GM18868 (cell line): Measurements from ENCODE around the gene STAT3.
A peak's percentile ranks its signal among the peaks of the same experiment; 100 is the strongest.
"Not testable (repeated sequence)": the region's sequence is repeated elsewhere in the genome, so short reads cannot be mapped to it uniquely, and the experiment has no call there.

ENCODE experiments used
- ATAC-seq: cut with Tn5 transposase; IDR thresholded peaks from one replicate; pipeline ENCODE4 v1.9.1; 2021; ENCODE audit warnings: mild to moderate bottlenecking, moderate library complexity; ENCODE audit not compliant: unreplicated experiment

The STAT3 gene

DNA sequence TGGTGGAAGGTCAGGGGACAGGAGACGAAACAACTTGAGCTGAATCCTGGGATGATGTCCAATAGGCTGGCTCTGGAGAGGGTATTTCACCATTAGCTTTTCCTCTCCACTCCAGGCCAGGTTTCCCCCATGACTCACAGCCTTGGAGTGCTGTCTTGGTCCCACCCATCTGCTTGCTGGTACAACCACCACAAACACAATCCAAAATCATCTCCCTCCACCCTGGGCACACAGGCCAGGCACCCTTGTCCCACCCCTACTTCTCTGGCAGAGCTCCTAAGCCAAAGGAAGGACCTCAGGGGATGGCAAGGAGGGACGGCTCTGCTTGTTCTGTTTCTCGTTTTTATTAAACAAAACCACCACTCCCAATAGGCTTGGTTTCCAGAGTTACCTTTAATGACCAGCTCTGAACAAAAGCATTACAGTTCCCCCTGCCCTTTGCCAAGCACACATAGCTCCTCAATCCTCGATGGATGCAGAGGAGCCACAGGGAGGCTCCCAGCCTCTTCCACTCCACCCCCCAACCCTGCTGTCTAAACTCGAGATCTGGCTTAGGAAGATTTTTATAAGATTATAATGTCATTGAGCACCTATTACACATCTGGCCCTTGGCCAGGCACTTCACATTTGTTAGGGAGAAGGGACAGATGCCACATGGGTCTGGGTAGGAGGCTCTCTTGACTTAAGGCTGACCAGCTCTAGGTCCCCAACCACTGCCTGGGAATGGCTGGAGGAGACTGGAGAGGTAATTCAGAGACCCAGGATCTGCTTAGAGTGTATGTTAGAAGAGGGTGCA lies 21.5 kb upstream of the STAT3 start:
- ATAC-seq, result no peak

- no peak for ATAC-seq
Measured at GRCh38 chr17:42408061-42408460, 19.8 kb upstream of the STAT3 start.

DNA sequence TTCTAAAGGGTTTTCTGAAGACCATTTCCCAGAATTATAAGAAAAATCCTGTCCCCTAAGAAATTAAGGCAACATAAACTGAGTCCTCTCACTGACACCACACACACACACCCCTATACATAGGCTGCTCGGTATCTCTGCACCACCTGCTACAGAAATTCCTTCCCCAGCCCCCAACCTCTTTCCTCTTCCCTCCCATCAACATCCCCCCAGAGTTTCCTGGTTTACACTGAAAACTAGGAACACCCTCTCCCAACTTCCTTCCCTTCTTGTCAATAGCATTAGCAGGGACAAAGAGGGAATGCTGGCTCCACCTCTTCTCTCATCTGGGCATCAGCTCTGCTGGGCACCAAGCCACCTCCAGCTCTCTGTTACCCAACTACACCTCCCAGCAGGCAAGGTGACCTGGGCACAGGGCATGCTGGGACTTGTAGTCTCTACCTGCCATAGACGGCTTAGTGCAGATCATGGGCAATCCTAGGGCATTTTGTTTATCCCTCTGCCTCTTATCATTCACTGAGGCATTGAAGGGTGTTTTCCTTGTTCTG lies 19.1 kb upstream of the STAT3 start:
- ATAC-seq, result peak; percentile 54

DNA sequence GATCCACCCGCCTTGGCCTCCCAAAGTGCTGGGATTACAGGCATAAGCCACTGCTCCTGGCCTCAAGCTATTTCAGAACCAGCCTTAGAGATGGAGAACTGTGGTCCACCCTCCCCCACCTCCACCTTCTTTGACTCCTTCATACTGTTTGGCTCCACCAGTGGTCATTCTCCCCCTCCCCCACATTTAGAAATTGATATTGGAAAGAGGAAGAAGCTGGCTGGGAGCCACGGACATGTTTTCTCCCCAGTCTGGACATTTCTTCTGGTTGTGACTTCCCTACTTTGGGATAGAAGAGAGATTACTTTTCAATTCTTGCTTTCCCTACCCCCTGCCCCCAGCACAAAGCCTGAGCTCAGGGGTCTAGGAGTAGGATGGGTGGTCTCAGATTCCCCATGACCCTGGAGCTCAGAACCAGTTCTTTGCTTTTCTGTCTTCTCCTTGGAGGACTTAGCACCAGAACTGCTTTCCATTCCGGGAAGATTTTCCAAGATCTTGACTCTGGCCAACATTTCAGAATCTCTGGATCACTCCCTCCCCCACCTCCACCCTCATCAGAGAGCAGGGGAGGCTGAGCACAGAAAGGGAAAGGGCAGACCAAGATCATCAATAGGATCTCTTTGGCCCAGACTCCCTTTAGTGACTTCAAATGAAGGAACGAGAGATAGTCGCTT lies 18.5 kb upstream of the STAT3 start:
- ATAC-seq, result no peak

- ATAC-seq, result no peak
Measured at GRCh38 chr17:42405963-42406495, 17.8 kb upstream of the STAT3 start.

DNA sequence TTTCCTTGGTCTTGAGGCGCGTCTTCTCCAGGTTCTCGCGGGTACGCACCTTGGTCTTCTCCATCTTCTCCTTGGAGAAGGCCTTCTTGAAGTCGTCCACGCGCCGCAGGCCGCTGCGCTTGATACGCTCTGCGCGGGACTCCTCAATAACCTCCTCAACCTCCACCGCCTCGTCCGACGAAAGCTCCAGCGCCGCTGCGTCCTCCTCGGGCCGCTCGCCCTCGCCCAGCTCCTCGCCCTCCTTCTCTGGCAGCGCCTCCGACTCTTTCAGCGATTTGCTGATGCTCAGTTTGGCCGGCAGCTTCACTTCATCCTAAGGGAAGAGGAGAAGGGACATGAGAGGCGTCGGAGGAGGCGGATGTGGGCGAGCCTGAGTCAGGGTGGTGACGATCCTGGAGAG lies 16.8 kb upstream of the STAT3 start:
- no peak for ATAC-seq

GRCh38 chr17:42404326-42405055 lies 16.2 kb upstream of the STAT3 start:
- no peak for ATAC-seq

DNA sequence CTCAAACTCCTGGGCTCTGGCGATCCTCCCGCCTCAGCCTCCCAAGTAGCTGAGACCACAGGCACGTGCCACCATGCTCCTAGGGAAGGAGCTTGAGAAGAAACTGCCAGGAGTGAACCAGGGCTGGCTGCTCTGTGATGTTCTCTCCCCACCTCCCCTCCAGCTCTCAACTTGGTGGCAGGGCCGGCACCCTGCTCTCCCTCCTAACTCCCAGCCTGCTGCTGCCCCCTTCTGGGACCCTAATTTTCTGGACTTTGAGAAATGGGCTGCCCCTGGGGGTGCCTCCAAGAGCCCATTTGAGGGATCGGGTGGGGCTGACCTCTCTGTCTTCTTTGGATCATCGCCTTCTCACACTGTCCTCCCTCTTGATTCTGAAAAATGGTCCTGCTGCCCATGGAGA lies 14.9 kb upstream of the STAT3 start:
- no peak for ATAC-seq

DNA sequence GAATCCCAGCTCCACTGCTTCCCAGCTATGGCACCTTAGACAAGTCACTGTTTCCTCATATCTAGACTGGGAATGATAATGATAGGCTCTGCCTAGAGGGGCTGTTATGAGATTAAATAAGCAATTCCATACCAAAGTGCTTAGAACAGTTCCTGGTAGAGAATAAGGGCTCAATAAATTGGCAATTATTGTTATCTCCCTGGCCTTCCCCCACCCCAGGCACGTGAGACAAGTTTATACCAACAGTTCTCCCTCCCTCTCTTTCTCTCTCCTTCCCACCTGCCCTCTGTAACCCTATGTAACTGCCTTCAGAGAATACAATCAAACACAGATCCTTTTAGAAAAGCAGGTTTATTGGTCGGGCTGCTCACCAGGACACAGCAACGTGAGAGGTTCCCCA lies 13.9 kb upstream of the STAT3 start:
- ATAC-seq, result no peak

- ATAC-seq, result not testable (repeated sequence)
Measured at GRCh38 chr17:42400844-42401375, 12.7 kb upstream of the STAT3 start.

DNA sequence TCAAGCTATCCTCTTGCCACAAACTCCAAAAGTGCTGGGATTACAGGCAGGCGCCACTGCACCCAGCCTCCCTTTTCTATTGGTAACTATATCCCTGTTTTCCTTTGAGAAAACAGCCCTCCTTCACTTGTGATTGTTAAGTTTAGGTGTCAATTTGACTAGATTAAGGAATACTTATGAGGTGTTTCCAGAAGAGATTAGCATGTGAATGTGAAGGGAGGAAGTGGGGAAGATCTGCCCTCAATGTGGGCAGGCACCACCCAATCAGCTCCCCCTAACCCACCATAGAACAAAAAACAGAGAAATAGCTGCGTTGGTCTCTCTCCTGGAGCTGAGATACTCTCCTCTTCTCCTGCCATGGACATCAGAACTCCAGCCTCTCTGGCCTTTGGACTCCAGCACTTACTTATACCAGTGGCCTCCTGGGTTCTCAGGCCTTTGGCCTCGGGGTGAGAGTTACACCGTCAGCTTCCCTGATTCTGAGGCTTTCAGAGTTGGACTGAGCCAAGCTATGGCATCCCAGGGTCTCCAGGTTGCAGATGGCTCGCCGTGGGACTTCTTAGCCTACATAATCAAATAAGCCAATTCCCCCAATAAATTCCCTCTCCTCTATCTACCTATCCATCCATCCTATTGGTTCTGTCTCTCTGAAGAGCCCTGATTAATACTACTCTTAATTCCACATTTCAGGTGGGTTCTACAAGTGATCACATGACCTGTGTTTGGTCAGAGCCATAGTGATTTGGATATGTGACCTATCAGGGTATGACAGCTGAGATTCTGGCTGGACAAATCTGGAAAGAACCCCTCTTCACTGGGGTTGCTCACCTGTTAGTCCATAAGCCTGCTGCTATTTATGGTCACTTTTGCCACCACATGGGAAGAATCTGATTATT lies 12.0 kb upstream of the STAT3 start:
- no peak for ATAC-seq

- ATAC-seq, result no peak
Measured at GRCh38 chr17:42399121-42399520, 10.9 kb upstream of the STAT3 start.

- not testable (repeated sequence) for ATAC-seq
Measured at GRCh38 chr17:42395601-42396000, 7.4 kb upstream of the STAT3 start.

GRCh38 chr17:42394838-42395237 lies 6.6 kb upstream of the STAT3 start:
- ATAC-seq, result no peak

DNA sequence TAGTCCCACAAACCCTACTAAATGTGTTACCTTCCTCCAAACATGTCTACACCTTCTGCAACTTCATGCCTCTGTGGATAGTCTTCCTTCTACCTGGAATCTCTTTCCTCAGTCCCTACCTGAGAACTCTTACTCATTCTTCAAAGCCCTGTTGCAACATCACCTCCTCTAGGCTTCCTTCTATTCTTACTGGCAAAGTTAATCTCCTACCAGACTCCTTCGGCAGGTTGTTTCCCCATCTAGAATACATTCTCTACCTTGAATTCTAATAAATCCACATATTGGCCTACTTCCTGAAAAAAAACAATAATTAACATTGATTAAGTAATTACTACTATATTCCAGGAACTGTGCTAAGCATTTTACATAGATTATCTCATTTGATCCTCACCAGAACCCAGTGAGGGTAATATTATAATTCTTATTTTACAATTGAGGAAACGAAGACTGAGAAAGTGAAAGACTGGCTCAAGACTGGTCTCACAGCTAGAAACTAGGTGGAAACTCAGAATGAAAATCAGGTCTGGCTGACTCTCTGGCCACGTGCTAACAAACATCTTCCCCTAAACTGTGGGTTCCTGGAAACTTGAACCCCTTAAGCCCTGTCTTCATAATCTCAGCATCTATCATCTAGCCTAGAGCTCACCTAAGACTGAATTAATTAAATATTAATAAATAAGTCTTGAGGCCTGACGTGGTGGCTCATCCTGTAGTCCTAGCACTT lies 4.6 kb upstream of the STAT3 start:
- ATAC-seq, result no peak

DNA sequence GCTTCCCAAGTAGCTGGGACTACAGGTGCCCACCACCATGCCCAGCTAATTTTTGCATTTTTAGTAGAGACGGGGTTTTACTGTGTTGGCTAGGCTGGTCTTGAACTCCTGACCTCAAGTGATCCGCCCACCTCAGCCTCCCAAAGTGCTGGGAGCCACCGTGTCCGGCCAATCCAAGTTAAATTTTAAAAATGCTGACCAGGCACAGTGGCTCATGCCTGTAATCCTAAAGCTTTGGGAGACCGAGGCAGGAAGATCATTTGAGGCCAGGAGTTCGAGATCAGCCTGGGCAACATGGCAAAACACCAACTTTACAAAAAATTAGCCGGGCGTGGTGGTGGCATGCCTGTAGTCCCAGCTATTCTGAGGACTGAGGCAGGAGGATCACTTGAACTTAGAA lies 3.2 kb upstream of the STAT3 start:
- not testable (repeated sequence) for ATAC-seq

DNA sequence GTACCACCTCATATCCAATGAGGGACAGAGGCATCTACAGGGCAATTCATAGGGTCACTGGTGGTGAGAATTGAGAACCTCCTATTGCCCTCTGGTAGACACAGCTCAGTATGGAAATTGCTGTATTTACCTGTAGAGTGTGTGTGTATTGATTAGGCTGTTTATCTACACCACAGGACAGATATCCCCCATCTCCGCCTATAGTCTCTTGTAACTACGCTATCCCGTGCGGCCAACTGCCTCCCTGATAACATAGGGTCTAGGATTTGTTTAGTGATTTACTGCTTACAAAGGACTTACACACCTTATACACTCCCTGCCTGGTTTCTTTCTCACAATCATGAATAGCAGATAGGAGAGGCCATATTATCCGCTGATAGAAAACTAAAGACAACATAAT lies 1.7 kb upstream of the STAT3 start:
- ATAC-seq, result no peak

- peak; percentile 16 for ATAC-seq
Measured at GRCh38 chr17:42389135-42389417, 834 bp upstream of the STAT3 start.

GRCh38 chr17:42387661-42388380 lies 421 bp downstream of the STAT3 start:
- peak; percentile 2 for ATAC-seq
